Erythroblast (primary cell): ENCODE results near the gene STK17A.
A peak's percentile ranks its signal among the peaks of the same experiment; 100 is the strongest.
"Not testable (repeated sequence)": the region's sequence is repeated elsewhere in the genome, so short reads cannot be mapped to it uniquely, and the experiment has no call there.

Experiments used
- DNase-seq, 2 experiments: peaks; one replicate each; lab custom pipeline; 2025; lab: John Stamatoyannopoulos, UW
- GATA1 ChIP-seq: IDR thresholded peaks from 2 replicates; pipeline ENCODE4 v1.6.1; 2011; ENCODE audit warnings: low read depth, mild to moderate bottlenecking, control low read depth, low read length, moderate library complexity
- POLR2A ChIP-seq: IDR thresholded peaks from 2 replicates; pipeline ENCODE4 v1.6.1; 2011; ENCODE audit warnings: mild to moderate bottlenecking, low read length

The STK17A gene

DNA sequence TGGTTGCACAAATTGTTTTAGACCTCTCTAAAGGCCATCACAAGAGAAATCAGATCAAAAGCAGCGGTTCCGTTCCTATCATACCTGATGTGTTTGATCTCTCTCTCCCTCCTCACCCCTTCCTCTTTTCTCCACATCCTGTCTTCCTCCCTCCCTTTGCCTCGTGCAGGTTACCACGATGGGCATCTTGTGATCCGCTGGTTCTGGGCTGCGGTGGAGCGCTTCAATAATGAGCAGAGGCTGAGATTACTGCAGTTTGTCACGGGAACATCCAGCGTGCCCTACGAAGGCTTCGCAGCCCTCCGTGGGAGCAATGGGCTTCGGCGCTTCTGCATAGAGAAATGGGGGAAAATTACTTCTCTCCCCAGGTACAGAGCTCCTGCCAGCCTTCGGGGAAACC, 28.5 kb upstream of the STK17A start:
- TF ChIP-seq POLR2A (no peak), GATA1 (no peak)
- DNase-seq, result no peak

DNA sequence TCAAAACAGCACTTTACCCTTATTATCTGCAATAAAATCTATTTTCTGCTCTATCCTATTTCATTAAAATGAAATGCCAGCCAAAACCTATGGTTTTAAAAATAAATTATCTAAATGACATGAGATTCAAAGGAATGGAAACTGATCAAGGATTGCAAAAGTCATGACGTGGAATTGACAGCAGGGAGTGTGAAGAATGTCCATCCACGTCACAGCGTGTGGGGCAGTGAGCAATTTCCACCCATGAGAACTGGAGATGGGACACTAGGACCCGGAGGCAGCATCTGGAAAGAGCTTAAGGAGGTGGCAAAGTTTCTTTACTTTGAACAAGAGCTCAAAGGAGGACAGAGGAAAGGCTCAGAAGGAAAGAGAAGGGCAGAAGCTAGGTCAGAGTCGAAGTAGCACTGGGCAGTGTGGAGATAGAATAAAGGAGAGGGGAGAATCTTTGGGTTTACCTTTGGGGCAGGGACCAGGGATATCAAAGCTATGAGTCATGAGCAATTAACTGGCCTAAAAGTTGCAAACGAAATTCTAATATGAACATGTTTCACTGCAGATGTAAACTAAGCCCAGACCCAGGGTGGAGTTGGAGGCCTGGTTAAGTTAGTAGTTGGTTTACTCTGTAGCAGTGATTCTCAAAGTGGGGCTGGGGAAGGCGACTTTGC, 24.9 kb upstream of the STK17A start:
- DNase-seq, result no peak
- TF ChIP-seq POLR2A (no peak), GATA1 (no peak)

- DNase-seq, result no peak
- no peak for TF ChIP-seq POLR2A
- no peak for TF ChIP-seq GATA1
Measured at GRCh38 chr7:43559171-43559945, 23.6 kb upstream of the STK17A start.

- no peak for TF ChIP-seq GATA1
- no peak for TF ChIP-seq POLR2A
- DNase-seq, result no peak
Measured at GRCh38 chr7:43559946-43560335, 23.0 kb upstream of the STK17A start.

DNA sequence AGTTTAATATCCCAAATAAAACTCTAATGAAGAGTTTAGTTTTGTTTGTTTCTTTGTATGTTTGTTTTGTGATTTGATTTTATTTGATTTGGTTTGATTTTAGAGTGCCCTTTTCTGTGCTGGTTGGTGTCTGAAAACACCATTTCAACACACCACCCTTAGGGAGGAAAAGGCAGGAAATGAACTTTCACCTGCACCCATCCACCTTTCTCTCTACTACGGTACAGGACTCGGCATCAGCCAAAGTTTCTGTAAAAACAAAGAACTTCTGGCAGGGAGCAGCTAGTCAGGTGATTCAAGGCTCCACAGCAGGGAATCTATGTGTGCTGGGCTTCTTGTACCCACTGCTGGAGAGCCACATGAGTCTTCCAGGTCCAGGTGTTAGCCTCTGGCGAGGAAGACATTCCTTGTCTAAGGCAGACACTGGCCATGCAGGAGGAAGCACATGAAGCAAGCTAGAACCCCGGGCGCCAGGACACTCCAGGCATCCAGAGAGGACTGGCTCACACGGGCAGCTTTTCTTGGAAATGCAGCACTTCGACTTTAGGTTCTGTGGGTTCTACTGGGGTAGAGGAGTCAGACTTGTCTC, 22.1 kb upstream of the STK17A start:
- TF ChIP-seq POLR2A (no peak), GATA1 (no peak)
- no peak for DNase-seq

GRCh38 chr7:43562383-43562782, 20.5 kb upstream of the STK17A start:
- no peak for DNase-seq
- TF ChIP-seq GATA1 (no peak), POLR2A (no peak)

DNA sequence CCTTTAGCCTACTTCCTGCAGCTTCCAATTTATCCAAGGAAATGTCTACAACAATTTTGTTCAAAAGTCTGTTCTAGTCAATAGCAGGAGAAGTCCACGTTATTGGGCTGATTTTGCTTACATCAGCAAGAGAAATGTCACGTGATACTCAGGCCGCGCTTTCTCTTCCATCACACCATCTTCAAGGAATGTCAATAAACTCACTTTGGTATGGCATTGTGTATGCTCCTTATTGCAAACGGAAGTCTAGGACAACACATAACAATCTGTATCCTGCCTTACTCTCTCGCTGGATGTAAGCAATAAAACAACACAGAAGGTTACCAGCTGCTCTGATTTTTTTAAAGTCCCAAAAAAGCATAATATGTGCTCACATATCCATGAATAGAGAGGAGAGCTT, 17.1 kb upstream of the STK17A start:
- no peak for TF ChIP-seq GATA1
- no peak for TF ChIP-seq POLR2A

DNA sequence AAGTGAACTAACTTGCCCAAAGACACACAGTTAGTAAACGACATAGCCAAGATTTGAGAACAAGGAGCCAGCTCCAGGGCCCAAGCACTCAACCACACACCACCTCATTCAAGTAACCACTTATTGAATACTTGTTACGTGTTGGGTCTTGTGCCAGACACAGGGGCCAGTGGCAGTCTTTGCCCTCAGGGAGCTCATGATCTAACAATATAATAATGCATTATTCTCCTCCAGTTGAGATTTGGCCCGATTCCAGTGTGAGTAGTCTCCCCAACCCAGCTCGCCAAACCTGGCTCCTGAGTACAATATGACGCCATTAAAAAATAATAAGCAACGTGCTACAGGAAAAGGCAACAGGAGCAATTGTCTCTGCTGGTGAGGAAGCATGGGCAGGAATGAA, 14.4 kb upstream of the STK17A start:
- no peak for TF ChIP-seq POLR2A
- no peak for TF ChIP-seq GATA1
- DNase-seq, result no peak

More for the DNA sequence above, 17.1 kb upstream of the STK17A start:
- no peak for DNase-seq

DNA sequence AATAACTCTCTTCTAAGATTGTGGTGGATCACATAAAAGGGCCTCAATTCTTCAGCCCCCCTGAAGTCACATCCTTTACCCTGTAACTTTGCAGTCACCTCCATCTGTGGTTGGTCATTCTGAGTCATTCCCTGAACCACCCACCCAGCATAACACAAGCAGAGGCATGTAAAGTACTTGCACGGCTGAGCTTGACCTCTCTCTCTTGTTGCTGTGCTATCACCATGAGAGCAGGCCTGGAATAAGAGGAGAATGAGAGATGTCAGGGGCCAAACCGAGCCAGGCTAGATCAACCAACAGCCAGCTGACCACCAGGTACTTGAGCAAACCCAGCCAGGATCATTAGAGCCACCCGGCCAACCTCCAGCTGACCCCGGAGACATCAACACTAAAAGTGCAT, 13.5 kb upstream of the STK17A start:
- peak; percentile 17 to 53 for DNase-seq
- TF ChIP-seq POLR2A (no peak), GATA1 (no peak)

DNA sequence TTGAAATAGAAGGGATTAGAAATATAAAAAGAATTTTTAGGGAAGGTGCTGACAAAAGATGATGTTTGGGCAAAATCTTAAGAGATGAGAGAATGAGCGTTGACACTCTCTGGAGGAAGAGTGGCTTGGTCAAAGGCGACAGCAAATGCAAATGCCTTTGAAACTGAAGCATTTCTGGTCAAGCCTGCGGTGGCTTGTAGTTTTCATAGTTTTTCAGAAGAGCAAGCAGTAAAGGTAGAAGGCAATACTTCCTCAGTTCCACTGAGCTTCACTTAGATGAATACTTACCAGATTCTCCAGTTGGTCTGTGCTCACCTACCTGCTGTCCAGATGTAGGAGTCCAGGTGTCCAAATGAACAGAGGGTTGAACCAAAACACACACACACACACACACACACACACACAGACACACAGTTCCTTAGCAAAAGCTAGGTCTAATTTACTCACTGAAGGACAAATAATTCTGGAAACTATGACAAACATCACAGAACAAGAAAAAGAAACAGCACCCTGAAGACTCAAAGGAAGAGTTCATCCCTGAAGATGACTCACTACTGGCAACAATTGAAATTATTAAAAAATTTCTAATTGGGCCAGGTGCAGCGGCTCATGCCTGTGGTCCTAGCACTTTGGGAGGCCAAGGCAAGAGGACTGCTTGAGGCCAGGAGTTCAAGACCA, 12.1 kb upstream of the STK17A start:
- no peak for TF ChIP-seq GATA1
- TF ChIP-seq POLR2A, result no peak
- no peak for DNase-seq

DNA sequence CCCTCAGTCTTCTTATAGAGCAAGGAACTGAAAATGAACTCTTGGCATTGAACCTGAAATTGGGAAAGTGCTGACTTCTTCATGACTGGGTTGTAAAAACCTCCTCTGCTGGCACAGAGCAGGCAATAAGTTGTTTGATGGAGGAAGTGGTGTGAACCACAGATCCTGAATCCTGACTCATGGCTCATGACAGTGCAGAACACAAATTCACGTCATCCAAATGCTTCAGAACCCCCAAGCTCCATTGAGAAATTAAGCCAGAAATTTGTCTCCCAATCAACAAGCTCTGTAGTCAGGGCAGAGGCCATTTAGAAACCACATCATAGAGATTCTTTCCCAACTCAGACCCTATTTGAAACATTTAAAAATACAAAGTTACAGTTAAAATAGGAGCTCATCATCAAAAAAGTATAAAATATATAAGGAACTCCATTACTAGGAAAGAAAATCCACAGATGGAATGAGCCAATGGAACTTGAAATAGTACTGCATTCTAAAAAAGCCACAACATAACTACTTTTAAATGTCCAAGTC, 10.3 kb upstream of the STK17A start:
- DNase-seq, result peak; percentile 76 to 90
- TF ChIP-seq GATA1, result no peak
- TF ChIP-seq POLR2A, result no peak

- not testable (repeated sequence) for DNase-seq
Measured at GRCh38 chr7:43573832-43574231, 9.1 kb upstream of the STK17A start.

- DNase-seq, result no peak
- TF ChIP-seq POLR2A (no peak), GATA1 (no peak)
Measured at GRCh38 chr7:43575506-43575905, 7.4 kb upstream of the STK17A start.

DNA sequence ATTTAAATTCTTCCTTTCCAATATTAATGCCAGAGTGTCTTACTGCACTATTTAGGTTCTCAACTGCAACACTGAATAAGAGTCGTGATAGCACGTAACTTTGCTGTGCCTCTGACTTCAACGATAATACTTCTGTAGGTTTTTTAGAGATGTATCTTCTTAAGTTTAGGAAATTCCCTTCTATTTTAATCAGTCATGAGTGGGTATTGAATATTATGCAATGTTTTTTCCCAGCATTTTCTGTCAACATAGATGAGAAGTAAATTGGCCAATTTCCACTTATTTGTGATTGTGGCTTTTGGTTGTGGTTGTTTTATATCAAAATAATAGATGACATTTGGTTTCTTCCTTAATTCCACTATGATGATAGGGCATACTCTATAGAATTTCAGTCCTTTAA, 6.7 kb upstream of the STK17A start:
- TF ChIP-seq POLR2A (no peak), GATA1 (no peak)
- peak in 1 of 2 experiments; percentile 29 for DNase-seq
